Measurements from ENCODE around the gene SH3RF1. TPM values are rescaled to one million over a fixed set of nuclear protein-coding genes. Genes with fewer than 3 reads are reported as not detected.
"Not testable (repeated sequence)": the region's sequence is repeated elsewhere in the genome, so short reads cannot be mapped to it uniquely, and the experiment has no call there.

Gene SH3RF1
- total and polyA plus RNA-seq, 2 of the 13 experiments (the other 11 are each of a cell fraction or from before 2014, with no cell fraction given), result 3.1 to 3.2 TPM

DNA sequence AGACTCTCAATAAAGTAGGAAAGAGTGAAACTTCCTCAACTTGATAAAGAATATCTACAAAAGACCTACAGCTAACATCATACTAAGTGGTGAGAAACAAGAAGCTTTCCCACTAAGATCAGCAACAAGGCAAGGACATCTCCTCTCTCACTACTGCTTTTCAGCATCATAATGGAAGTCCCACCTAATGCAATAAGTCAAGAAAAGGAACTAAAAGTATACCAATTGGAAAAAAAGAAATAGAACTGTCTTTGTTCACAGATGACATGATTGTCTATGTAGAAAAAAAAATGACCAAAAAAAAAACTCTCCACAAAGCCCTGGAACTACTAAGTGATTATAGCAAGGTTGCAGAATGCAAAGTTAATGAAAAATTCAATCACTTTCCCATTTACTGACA, 25.1 kb upstream of the SH3RF1 start (continued):
- no peak for TF ChIP-seq ZNF879 (CRISPR knock-in tag; IDR thresholded peaks at IDR 0.05)
- no peak for TF ChIP-seq ZNF430 (CRISPR knock-in tag; IDR thresholded peaks at IDR 0.05)
- TF ChIP-seq ZNF121 (CRISPR knock-in tag; IDR thresholded peaks at IDR 0.05), result no peak
- TF ChIP-seq, protein P1, sequence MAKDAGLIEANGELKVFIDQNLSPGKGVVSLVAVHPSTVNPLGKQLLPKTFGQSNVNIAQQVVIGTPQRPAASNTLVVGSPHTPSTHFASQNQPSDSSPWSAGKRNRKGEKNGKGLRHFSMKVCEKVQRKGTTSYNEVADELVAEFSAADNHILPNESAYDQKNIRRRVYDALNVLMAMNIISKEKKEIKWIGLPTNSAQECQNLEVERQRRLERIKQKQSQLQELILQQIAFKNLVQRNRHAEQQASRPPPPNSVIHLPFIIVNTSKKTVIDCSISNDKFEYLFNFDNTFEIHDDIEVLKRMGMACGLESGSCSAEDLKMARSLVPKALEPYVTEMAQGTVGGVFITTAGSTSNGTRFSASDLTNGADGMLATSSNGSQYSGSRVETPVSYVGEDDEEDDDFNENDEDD (CRISPR knock-in tag; IDR thresholded peaks at IDR 0.05; ENCODE audit: borderline replicate concordance), result no peak
- no peak for TF ChIP-seq ZBTB20 (CRISPR knock-in tag; IDR thresholded peaks at IDR 0.05; ENCODE audit: borderline replicate concordance, low read depth)
- TF ChIP-seq ZNF768 (CRISPR knock-in tag; IDR thresholded peaks at IDR 0.05), result no peak
- no peak for TF ChIP-seq THYN1 (CRISPR knock-in tag; IDR thresholded peaks at IDR 0.05; ENCODE audit: borderline replicate concordance, low read depth)
- TF ChIP-seq DRAP1 (CRISPR knock-in tag; IDR thresholded peaks at IDR 0.05), result no peak
- TF ChIP-seq RXRA (CRISPR knock-in tag; IDR thresholded peaks at IDR 0.05), result no peak
- no peak for TF ChIP-seq MEIS2 (CRISPR knock-in tag; IDR thresholded peaks at IDR 0.05)
- no peak for TF ChIP-seq ZNF737 (CRISPR knock-in tag; IDR thresholded peaks at IDR 0.05; ENCODE audit: borderline replicate concordance)

GRCh38 chr4:169293343-169294176, 22.8 kb upstream of the SH3RF1 start:
- ATAC-seq (no peak), FAIRE-seq (no peak), DNase-seq (ENCODE audit: low spot score) (no peak)
- CTCF ChIA-PET (ENCODE audit: low intra/inter-chr PET ratio, low total read pairs), result no interaction called here
- Histone ChIP-seq H3K79me2 (ENCODE audit: insufficient read depth, low read length) (no peaks in the 10 kb centered on the region), H3K4me3 (replicated peaks in 1 of 3; ENCODE audit: insufficient read depth in 1 of 3, low read depth in 2 of 3, low read length in 3 of 3) (no peak overlapping the region), H3K9ac (ENCODE audit: insufficient read depth, low read depth, low read length) (no peak overlapping the region), H3K36me3 (replicated peaks in 1 of 2; ENCODE audit: control insufficient read depth in 1 of 2, insufficient read depth in 2 of 2, low read length in 2 of 2) (no peaks in the 10 kb centered on the region), H3K9me3 (ENCODE audit: low read length) (no peaks in the 10 kb centered on the region), H3K27me3 (ENCODE audit: control insufficient read depth in 1 of 2, insufficient read depth in 2 of 2, low read length in 2 of 2) (no peaks in the 10 kb centered on the region; a peak in 1 of 5 replicates), H3K4me2 (ENCODE audit: low read depth, low read length) (no peak overlapping the region), H4K20me1 (ENCODE audit: insufficient read depth, low read length) (no peaks in the 10 kb centered on the region), H2AFZ (ENCODE audit: low read length) (no peak overlapping the region), H3K4me1 (ENCODE audit: insufficient read depth, low read length) (no peaks in the 10 kb centered on the region), H3K27ac (ENCODE audit: extremely low read length, insufficient read depth, low read length) (no peak overlapping the region)
- POLR2A ChIA-PET, result no interaction called here
- TF ChIP-seq ZNF660 (CRISPR knock-in tag; IDR thresholded peaks at IDR 0.05; ENCODE audit: borderline replicate concordance, low read depth) (no peak), MAX (IDR thresholded peaks at IDR 0.05) (no peak), ZNF451 (CRISPR knock-in tag; IDR thresholded peaks at IDR 0.05) (no peak), ZBTB3 (CRISPR knock-in tag; IDR thresholded peaks at IDR 0.05; ENCODE audit: borderline replicate concordance, low read depth) (no peak), NR1H2 (CRISPR knock-in tag; IDR thresholded peaks at IDR 0.05; ENCODE audit: borderline replicate concordance, low read depth) (no peak)
- in situ Hi-C loops (cut with HindIII; ENCODE audit: extremely low pct_ligation_motif_present, low pct_unique_long_range_greater_than_20kb), result no loop called here
- intact Hi-C loops (cut with micrococcal nuclease; ENCODE audit: unreplicated experiment), result no loop called here
- 67% methylated on average over 6 of the region's 6 CpGs for WGBS (ENCODE audit: low lambda C conversion rate)
- BruUV-seq (replicated peaks), result no TSS peak

DNA sequence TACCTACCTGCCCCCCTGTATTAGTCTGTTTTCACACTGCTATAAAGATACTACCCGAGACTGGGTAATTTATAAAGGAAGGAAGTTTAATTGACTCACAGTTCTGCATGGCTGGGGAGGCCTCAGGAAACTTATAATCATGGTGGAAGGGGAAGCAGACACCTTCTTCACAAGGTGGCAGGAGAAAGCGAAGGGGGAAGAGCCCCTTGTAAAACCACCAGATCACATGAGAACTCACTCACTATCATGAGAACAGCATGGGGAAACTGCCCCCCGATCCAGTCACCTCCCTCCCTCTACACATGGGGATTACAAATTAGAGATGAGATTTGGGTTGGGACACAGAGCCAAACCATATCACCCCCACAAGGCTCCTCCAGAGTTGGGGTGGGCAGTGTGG, 17.2 kb upstream of the SH3RF1 start:
- FAIRE-seq; BruUV-seq (replicated peaks); H3K27ac ChIP-seq (ENCODE audit: extremely low read length, insufficient read depth, low read length); H4K20me1 ChIP-seq (ENCODE audit: insufficient read depth, low read length); H3K79me2 ChIP-seq (ENCODE audit: insufficient read depth, low read length); H3K36me3 ChIP-seq (replicated peaks in 1 of 2; ENCODE audit: control insufficient read depth in 1 of 2, insufficient read depth in 2 of 2, low read length in 2 of 2); intact Hi-C loops (cut with micrococcal nuclease; ENCODE audit: unreplicated experiment); ATAC-seq; in situ Hi-C loops (cut with HindIII; ENCODE audit: extremely low pct_ligation_motif_present, low pct_unique_long_range_greater_than_20kb); DNase-seq (ENCODE audit: low spot score); POLR2A ChIA-PET; H3K4me2 ChIP-seq (ENCODE audit: low read depth, low read length); H2AFZ ChIP-seq (ENCODE audit: low read length); H3K4me3 ChIP-seq (replicated peaks in 1 of 3; ENCODE audit: insufficient read depth in 1 of 3, low read depth in 2 of 3, low read length in 3 of 3); H3K27me3 ChIP-seq (ENCODE audit: control insufficient read depth in 1 of 2, insufficient read depth in 2 of 2, low read length in 2 of 2); H3K9me3 ChIP-seq (ENCODE audit: low read length); H3K9ac ChIP-seq (ENCODE audit: insufficient read depth, low read depth, low read length); CTCF ChIA-PET (ENCODE audit: low intra/inter-chr PET ratio, low total read pairs); H3K4me1 ChIP-seq (ENCODE audit: insufficient read depth, low read length): not testable (repeated sequence)
- WGBS (ENCODE audit: low lambda C conversion rate), result 58% methylated on average over 3 of the region's 3 CpGs

Measured in HepG2 (cell line).